OCI-LY3 (cell line): Measurements from ENCODE around the gene GOLGA6L10.

Experiments used
- CTCF ChIP-seq: fragments of 200-600, 300-600 bp; sonication (generic); IDR thresholded peaks from 2 replicates; pipeline ENCODE4 v1.5.1; 2014; ENCODE audit warnings: antibody characterized with exemption, low read length, low read depth
- EZH2phosphoT487 ChIP-seq: fragments of 200-600 bp; shearing (Covaris generic); IDR thresholded peaks from 2 replicates; pipeline ENCODE4 v1.6.1; 2018; ENCODE audit warnings: antibody characterized with exemption, mixed run types, low read depth

GRCh38 chr15:82315519-82316246 is 33.6 kb downstream of the GOLGA6L10 start:
- no peak for TF ChIP-seq CTCF
- TF ChIP-seq EZH2phosphoT487 = no peak
